Natural killer cell (primary cell): ENCODE results near the gene SSR2. TPM values are rescaled to one million over a fixed set of nuclear protein-coding genes. Genes with fewer than 3 reads are reported as not detected.

Experiments used
- ATAC-seq, 3 donors: fragments of 150-1000 bp in 2 of 3; fragments of 200-7000 bp in 1 of 3; cut with Tn5 transposase; 1 replicate in 1 of 3; 2 replicates in 2 of 3; pipeline ENCODE4 v1.10.0; 2021; ENCODE audit warnings: mild to moderate bottlenecking in 2 of 3, moderate library complexity in 2 of 3
- DNase-seq, 2 donors: peaks; one replicate each; pipeline versions ENCODE4 v3.0.0 to v3.0.0-alpha.2; 2013 to 2021; ENCODE audit warnings: mixed read lengths in 1 of 2
- H3K27ac ChIP-seq: one replicate; pipeline ENCODE4 v1.5.1; 2013; ENCODE audit warnings: mild to moderate bottlenecking, low read length
- H3K27me3 ChIP-seq: one replicate; pipeline ENCODE4 v1.6.1; 2013; ENCODE audit warnings: low read length; ENCODE audit not compliant: control insufficient read depth, insufficient read depth
- H3K36me3 ChIP-seq: one replicate; pipeline ENCODE4 v1.6.1; 2013; ENCODE audit warnings: low read length; ENCODE audit not compliant: control insufficient read depth, insufficient read depth
- H3K4me1 ChIP-seq: one replicate; pipeline ENCODE4 v1.6.1; 2013; ENCODE audit warnings: low read length; ENCODE audit not compliant: control insufficient read depth, insufficient read depth
- H3K4me3 ChIP-seq: one replicate; pipeline ENCODE4 v1.5.1; 2013; ENCODE audit warnings: low read length
- H3K9me3 ChIP-seq: one replicate; pipeline ENCODE4 v1.6.1; 2013; ENCODE audit warnings: low read length; ENCODE audit not compliant: control insufficient read depth, insufficient read depth
- H3K27ac Mint-ChIP-seq, 2 donors: one replicate each; pipeline ENCODE4 v1.8.0; 2022; ENCODE audit warnings: mild to moderate bottlenecking in 2 of 2, mixed read lengths in 2 of 2, moderate library complexity in 1 of 2
- H3K27me3 Mint-ChIP-seq, 2 donors: one replicate each; pipeline ENCODE4 v1.8.0; 2022; ENCODE audit warnings: low read depth in 2 of 2, mixed read lengths in 2 of 2
- H3K36me3 Mint-ChIP-seq: one replicate; pipeline ENCODE4 v1.8.0; 2022; ENCODE audit warnings: mixed read lengths
- H3K4me1 Mint-ChIP-seq, 2 donors: one replicate each; pipeline ENCODE4 v1.8.0; 2022; ENCODE audit warnings: mixed read lengths in 2 of 2
- H3K4me3 Mint-ChIP-seq: one replicate; pipeline ENCODE4 v1.8.0; 2022; ENCODE audit warnings: mild to moderate bottlenecking, moderate library complexity, mixed read lengths
- H3K9me3 Mint-ChIP-seq, 2 donors: one replicate each; pipeline ENCODE4 v1.8.0; 2022; ENCODE audit warnings: mixed read lengths in 2 of 2
- WGBS: methylation state at CpG from one replicate; pipeline ENCODE4 v1.1.7; 2013; ENCODE audit warnings: missing lambda C conversion rate; ENCODE audit not compliant: insufficient coverage; 5-methylcytosine and 5-hydroxymethylcytosine counted together
- intact Hi-C: fragments of 100-400 bp; cut with micrococcal nuclease; formaldehyde crosslinking; loops from one replicate; pipeline ENCODE4 v1.14.2; 2022
- total RNA-seq, 4 donors: library from RNA; stranded (reverse); fragments of 120-200 nt in 1 of 4; gene quantifications; one replicate each; pipeline versions ENCODE4 v1.2.3 to v1.2.4, GENCODE V29; 2013 to 2022
- TF ChIP-seq, protein P1 (sequence below): fragments of 200-600 bp; IDR thresholded peaks from one replicate; pipeline ENCODE4 v1.8.0; 2022; ENCODE audit warnings: antibody characterized with exemption

SSR2 gene
- total RNA-seq, 3 donors from 2014 or later (not counting 1 experiment from before 2014, with no cell fraction given) = 209 to 215 (median 211) TPM

DNA sequence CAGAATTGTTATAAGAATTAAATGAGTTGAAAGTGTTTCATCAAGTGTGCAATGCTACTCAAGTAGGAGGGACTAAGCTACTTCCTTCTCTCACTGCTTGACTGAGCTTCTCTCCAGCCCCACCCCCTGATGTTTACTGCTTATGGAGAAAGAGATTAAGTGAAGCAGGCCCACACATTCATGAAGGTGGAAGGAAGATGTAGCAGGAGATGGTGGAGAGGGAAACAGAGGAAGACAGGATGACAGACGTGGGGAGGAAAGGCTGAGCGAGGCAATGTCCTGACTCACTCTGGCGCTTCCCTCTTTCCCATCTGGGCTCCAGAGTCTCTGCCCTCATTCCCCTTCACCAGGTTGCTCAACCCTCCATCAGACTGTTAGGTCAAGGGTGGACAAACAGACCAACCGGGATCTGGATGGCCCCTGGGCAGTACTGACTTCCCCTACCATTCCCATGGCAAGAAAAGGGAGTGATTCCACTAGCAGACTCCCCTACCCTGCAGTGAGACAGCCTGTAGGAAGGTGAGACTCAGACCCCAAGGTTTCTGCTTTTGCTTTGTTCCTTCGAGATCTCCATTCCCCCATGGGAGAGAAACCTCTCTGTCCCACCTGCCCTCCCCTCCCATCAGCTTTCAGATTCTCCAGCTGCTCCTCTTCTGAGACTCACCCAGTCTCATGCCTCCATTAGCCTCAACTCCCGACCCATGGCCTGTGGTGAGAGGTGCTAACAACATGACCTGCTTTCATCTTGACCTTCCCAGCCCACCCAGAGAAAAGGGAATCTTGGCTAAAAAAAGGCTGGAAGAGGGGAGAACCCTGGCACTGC is 39.3 kb downstream of the SSR2 start:
- Mint-ChIP-seq H3K27me3 (no peaks in the 10 kb centered on the region), H3K4me3 (peak overlapping the region; percentile 92), H3K27ac (peak overlapping the region; percentile 90 to 94), H3K4me1 (peaks cover 42 to 55% of the 10 kb centered on the region in 2 donors), H3K36me3 (no peaks in the 10 kb centered on the region), H3K9me3 (no peaks in the 10 kb centered on the region)
- DNase-seq (peak in 1 of 2 donors; percentile 70), ATAC-seq (peak; percentile 37 to 54 (median 38))
- peaks cover 57% of the 10 kb centered on the region for H3K4me1 ChIP-seq
- TF ChIP-seq, protein P1, sequence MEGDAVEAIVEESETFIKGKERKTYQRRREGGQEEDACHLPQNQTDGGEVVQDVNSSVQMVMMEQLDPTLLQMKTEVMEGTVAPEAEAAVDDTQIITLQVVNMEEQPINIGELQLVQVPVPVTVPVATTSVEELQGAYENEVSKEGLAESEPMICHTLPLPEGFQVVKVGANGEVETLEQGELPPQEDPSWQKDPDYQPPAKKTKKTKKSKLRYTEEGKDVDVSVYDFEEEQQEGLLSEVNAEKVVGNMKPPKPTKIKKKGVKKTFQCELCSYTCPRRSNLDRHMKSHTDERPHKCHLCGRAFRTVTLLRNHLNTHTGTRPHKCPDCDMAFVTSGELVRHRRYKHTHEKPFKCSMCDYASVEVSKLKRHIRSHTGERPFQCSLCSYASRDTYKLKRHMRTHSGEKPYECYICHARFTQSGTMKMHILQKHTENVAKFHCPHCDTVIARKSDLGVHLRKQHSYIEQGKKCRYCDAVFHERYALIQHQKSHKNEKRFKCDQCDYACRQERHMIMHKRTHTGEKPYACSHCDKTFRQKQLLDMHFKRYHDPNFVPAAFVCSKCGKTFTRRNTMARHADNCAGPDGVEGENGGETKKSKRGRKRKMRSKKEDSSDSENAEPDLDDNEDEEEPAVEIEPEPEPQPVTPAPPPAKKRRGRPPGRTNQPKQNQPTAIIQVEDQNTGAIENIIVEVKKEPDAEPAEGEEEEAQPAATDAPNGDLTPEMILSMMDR = no peak
- WGBS = 29% methylated on average over 6 of the region's 6 CpGs
- intact Hi-C loops = loop anchor here (2.0 kb wide), 1 partner anchor 15 kb away; no protein-coding TSS in a partner anchor
- H3K27ac ChIP-seq = peak overlapping the region; percentile 79
- no peak overlapping the region for H3K4me3 ChIP-seq
- no peaks in the 10 kb centered on the region for H3K9me3 ChIP-seq
- no peaks in the 10 kb centered on the region for H3K27me3 ChIP-seq
- H3K36me3 ChIP-seq = peaks cover 4% of the 10 kb centered on the region

- intact Hi-C loops = loop anchor here (2.0 to 5.0 kb wide), 3 partner anchors 13 to 122 kb away; partner anchors contain the start of genes GON4L, RIT1 and SYT11
- TF ChIP-seq, protein P1 = no peak
- no peaks in the 10 kb centered on the region for H3K27me3 ChIP-seq
- no peaks in the 10 kb centered on the region for H3K9me3 Mint-ChIP-seq
- peak overlapping the region; percentile 92 for H3K4me3 Mint-ChIP-seq
- peaks cover 4% of the 10 kb centered on the region for H3K36me3 ChIP-seq
- no peaks in the 10 kb centered on the region for H3K27me3 Mint-ChIP-seq
- 8% methylated on average over 4 of the region's 4 CpGs for WGBS
- no peaks in the 10 kb centered on the region for H3K36me3 Mint-ChIP-seq
- peaks cover 60 to 72% of the 10 kb centered on the region in 2 donors for H3K4me1 Mint-ChIP-seq
- H3K27ac ChIP-seq = peak overlapping the region; percentile 79
- peak overlapping the region; percentile 90 to 94 for H3K27ac Mint-ChIP-seq
- H3K9me3 ChIP-seq = no peaks in the 10 kb centered on the region
- H3K4me3 ChIP-seq = peak overlapping the region; percentile 96
- H3K4me1 ChIP-seq = peaks cover 72% of the 10 kb centered on the region
- ATAC-seq (peak in 1 of 3 donors; percentile 19), DNase-seq (peak in 1 of 2 donors; percentile 33)
Measured at GRCh38 chr1:155979597-155980343, 41.0 kb downstream of the SSR2 start.

- no peaks in the 10 kb centered on the region for H3K27me3 Mint-ChIP-seq
- peaks cover 67 to 80% of the 10 kb centered on the region in 2 donors for H3K4me1 Mint-ChIP-seq
- H3K27ac Mint-ChIP-seq = peak overlapping the region; percentile 90 to 94
- Histone ChIP-seq H3K9me3 (no peaks in the 10 kb centered on the region), H3K4me3 (peak overlapping the region; percentile 96), H3K27me3 (no peaks in the 10 kb centered on the region), H3K4me1 (peaks cover 80% of the 10 kb centered on the region), H3K27ac (peak overlapping the region; percentile 79), H3K36me3 (peaks cover 4% of the 10 kb centered on the region)
- DNase-seq (peak in 1 of 2 donors; percentile 47), ATAC-seq (no peak)
- intact Hi-C loops = loop anchor here (5.0 kb wide), 2 partner anchors 67 to 122 kb away; partner anchors contain the start of genes GON4L, RIT1 and SYT11
- no peaks in the 10 kb centered on the region for H3K9me3 Mint-ChIP-seq
- WGBS = 4% methylated on average over 6 of the region's 8 CpGs
- no peaks in the 10 kb centered on the region for H3K36me3 Mint-ChIP-seq
- H3K4me3 Mint-ChIP-seq = peak overlapping the region; percentile 92
- TF ChIP-seq, protein P1 = no peak
Measured at GRCh38 chr1:155978973-155979429, 41.8 kb downstream of the SSR2 start.
